HG03066 (cell line): Measurements from ENCODE around the gene ACAD11.
"Not testable (repeated sequence)": the region's sequence is repeated elsewhere in the genome, so short reads cannot be mapped to it uniquely, and the experiment has no call there.

Experiments
- ATAC-seq: cut with Tn5 transposase; IDR thresholded peaks from one replicate; pipeline ENCODE4 v1.9.1; 2021; ENCODE audit warnings: low read depth; ENCODE audit not compliant: unreplicated experiment

ACAD11 gene

DNA sequence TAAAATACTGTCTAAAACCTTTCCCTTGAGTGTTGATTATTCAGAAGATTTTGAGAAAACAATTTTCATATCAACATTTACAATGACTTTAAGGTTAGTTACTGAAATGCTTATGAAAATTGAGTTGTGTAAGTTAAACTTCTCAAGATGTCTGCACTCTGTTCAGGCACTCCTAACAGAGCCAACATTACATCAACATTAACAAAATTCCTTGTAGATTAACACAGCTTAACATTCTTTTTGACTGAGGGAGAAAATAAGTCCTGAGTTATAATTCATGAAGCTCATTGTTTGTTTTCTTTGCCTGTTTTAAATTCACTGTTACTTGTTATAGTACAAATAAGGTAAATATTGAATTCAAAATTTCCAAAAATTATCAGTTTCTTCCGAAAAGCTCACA lies 53.5 kb downstream of the ACAD11 start:
- no peak for ATAC-seq

DNA sequence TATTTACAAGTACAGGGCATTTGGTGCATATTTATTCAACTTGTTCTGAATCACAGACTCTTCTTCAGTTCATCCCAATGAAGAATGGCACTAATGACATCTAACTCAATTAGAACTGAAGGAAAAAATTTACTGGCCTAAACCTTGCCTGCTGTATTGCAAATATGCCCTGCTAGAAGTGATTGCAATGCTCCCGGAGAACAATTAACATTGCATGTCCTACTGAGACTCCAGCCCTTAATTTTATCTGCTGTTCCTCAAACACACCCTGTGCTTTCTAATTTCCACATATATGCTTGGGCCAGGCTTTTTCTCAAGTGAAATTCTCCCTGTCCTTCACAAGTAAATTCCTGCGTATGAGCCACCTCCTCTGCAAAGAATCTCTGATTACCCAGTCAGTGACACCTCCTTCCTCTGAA lies 54.2 kb downstream of the ACAD11 start:
- no peak for ATAC-seq

DNA sequence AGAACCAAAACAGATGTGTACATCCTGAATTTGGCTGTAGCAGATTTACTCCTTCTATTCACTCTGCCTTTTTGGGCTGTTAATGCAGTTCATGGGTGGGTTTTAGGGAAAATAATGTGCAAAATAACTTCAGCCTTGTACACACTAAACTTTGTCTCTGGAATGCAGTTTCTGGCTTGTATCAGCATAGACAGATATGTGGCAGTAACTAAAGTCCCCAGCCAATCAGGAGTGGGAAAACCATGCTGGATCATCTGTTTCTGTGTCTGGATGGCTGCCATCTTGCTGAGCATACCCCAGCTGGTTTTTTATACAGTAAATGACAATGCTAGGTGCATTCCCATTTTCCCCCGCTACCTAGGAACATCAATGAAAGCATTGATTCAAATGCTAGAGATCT lies 59.0 kb downstream of the ACAD11 start:
- ATAC-seq: not testable (repeated sequence)

DNA sequence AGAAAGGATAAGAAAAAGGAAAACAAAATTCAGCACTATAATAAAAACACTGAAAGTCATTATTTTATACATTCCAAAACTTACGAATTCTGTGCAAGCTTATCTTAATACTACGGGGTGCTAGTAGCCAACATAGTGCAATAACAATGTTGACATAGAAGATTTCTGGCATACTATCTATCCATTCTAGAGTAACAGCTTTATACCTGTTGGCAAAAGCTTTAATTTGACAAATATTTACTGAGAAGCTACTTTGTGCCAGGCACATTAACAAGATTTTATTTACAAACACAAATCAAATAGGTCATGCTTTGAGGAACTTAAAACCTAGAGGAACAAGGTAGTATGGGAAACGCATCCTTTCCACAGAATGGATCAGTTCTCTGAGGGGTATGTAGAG lies 61.4 kb downstream of the ACAD11 start:
- ATAC-seq: no peak

DNA sequence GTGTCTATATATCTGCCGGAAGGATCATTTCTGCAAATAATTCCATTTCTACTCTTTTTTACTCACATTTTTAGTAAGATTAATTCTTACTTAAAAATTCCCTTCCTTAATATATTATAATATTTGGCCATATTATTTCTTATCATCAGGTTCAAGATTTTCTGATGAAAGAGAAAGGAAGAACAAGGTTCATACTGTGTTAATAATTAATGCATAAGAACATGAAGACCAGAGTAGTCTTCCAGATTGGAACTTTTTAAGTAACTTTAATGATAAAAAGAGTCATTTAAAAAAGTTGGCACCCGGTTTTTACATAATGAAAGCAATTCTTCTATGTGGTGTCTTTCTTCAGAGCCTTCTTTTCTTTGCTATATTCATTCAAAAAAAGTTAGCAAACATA lies 61.9 kb downstream of the ACAD11 start:
- no peak for ATAC-seq

DNA sequence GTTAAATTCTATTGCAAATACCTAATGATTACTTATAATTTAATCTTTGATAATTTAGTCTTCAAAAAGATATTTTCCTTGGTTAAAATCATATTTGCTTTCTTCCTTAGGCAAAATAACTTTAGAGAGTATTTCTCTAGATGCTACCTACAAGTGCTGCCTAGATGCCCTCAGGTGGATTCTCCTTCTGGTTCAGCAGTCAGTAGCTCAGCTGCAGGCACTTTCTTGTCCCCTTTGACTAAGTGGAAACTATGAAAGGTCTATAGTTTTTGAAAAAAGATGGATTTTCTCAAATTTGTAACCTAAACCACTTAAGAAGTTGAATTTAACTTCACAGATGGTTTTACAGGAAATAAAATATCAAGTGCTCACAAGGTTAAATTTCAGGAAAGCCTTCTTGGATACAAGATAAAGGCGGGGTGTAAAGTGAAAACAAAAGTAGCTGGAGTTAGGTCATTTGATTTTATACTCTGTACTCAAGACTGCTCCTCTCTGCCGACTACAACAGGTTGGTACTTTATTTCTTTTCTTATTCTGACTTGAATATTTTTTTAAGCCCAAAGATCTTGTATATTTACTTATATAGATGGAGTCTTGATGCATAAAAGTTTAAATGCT lies 62.7 kb downstream of the ACAD11 start, which contains the start of gene ACKR4:
Gene ACKR4 (plus strand): TSS at position 455 of the 618 bp plus-strand sequence. CDS start 3,128 bp downstream, outside the sequence.
- no peak for ATAC-seq

DNA sequence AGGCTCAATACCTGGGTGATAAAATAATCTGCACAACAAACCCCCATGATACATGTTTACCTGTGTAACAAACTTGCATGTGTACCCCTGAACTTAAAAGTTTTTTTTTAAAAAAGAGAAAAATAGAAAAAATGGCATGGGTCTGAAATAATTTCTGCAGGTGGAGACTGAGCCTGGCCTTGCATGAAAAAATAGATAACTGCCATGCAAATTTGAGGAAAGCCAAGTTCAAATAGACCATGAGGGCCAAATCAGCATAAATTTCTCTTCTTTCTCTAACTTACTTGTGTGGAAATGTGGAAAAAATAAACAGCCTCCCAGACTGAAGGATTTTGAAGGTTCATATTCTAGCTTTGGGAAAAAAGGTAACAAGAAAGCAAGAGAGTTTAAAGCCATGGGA lies 63.3 kb downstream of the ACAD11 start:
- ATAC-seq: no peak

DNA sequence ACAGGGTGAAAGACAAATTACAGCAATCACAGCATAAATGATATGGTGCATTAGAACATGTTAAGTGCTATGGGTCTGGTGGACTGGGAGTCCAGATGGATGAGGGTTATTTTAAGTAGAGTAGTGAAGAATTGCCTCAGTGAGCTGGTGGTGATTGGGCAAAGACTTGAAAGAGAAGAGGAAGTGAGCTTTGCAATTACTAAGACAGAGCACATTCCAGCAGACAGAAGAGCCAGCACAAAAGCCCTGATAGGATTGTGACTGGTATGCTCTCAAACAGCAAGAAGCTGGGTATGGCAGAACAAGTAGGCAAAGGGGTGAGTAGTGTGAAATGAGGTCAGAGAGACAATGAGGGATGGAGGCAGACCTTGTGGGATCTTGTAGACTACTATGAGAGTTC lies 64.6 kb downstream of the ACAD11 start:
- no peak for ATAC-seq

DNA sequence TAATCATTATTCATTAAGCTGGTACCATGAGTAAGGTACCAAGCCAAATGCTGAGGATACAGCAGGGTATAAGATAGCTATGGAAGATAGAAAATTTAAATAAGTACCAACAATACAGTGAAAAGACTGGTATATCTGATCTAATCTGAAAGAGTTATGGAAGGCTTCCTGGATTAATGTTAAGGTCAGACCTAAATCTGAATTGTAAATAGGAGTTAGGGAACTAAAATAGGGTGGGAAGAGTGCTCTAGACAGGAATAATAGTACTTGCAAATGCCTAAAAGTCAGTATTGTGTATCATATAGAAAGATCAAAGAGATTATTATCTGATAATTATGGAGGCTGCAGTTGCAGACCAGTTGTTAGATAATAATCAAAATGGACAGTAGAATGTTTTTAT lies 65.1 kb downstream of the ACAD11 start:
- ATAC-seq: no peak

DNA sequence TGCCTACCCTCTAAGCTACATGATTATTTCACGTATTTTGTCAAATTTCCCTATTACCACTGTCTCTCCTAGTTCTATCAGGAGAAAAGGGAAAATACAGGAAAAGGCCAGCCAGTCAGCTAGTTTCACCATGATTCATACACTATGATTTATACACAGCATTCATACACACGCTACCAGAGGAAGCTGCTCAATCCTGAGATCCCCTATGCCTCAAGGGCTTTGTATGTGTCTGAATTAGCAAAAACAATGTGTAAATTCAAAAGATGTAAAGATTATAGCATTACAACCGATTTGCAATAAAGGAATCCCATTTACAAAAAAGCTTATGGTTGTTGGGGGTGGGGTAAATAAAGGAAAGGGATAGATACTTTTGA lies 65.7 kb downstream of the ACAD11 start:
- no peak for ATAC-seq

DNA sequence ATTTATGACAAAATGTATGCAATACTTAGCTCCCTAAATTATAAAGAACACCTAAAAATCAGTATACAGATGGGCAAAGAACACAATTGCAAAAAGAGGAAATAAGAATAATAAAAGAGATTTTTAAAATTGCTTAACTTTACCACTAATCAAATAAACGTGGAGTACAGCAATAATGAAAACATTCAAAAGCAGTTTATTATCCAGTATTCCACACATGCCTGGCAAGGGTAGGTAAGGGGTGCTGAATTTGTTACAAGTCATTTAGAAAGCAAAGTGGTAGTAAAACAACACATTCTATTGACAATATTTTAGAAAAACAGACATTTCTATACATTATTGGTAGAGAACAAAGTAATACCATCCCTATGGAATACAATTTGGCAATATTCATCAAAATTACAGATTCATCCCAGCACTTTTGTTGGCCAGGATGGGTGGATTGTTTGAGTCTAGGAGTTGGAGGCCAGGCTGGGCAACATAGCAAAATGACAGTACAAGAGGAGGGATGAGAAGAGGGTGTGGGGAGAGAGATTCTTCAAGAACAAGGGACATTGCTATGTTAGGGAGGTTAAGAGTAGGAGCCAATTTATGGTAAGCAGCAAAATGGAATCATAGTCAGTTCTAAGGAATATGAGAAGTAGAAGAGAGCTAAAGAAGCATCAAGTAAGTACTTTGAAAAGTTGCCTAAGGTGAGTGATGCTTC lies 66.2 kb downstream of the ACAD11 start:
- ATAC-seq: no peak

DNA sequence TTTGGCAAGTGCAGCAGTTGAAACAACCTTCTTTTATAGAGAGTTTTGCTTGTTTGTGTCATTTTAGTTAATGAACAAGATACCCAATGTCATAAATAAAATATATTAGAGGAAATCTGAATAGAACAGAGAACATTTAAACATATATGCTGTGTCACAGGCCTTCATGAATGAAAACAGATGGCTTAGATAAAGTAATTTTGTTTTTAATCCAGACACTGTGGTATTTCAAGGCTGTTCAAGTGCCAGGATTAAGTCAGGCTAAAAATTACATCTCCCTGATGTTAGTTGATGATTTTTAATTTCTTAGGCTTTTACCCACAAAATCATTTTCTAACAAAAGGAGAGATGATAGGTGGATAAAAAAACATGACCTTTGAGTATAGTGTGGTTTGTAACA lies 67.4 kb downstream of the ACAD11 start:
- ATAC-seq: no peak

DNA sequence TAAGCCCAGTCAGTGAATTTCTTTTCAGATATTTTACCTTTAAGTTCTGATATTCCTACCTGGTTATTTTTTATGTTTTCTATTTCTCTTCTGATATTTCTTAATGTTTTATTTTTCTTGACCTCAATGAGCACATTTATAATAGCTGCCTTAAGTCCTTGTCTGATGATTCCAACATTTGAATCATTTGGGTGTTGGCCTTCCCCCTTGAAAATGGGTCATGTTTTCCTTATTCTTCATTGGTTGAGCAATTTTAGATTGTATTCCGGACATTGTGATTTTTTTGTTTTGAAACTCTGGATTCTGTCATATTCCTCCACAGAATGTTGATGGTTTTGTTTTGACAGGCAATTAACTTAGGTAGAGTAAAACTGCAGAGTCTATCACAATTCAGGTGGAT lies 72.2 kb downstream of the ACAD11 start:
- no peak for ATAC-seq

DNA sequence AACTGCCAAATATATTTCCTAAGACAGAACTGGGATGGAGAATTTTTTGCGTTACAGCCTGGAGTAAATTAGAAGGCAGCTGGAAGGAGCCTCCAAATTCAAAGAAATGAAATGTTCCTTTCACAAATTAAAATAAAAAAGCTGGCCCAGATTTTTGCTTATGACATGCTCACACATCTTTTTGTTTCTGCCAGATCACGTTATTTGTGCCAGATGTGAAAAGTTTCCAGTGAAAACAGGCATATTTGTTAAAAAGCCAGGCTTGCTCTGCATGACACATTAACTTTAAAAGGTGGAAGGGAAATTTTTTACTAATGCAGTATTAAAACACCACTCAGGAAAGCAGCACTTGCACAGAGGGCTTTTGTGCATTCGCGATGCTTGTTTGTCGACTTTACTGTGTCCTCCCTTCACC lies 85.8 kb downstream of the ACAD11 start:
- no peak for ATAC-seq

DNA sequence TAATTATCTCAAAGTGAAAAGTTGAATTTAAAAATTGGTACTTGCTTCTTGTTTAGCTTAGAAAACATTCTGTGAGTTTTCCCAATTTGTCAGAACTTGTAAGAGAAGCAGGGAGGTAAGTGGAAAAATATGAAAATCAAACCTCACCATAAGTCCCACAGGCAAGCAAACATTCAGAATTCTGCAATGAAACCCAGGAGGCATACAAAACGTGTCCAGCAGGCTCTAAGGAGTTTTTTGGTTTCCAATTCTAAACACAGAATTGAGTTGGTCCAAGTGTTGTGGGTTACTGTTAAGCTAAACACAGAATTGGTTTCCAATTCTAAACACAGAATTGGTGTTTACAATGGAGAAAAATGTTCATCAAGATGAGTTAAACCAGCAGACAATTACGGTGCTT lies 89.6 kb downstream of the ACAD11 start:
- ATAC-seq: no peak

DNA sequence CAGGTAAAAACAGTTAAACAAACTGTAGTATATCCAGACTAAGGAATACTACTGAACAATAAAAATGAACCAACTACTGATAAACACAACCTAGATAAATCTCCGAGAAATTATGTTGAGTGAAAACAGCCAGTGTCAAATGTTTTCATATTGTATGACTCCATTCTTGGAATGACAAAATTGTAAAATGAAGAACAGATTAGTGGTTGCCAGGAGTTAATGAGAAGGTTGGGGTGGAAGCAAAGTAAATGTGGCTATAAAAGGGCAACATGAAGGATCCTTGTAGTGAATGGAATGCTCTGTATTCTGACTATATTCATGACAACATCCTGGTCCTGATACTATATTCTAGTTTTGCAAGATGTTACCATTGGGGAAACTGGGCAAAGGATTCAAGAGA lies 90.0 kb downstream of the ACAD11 start:
- no peak for ATAC-seq

DNA sequence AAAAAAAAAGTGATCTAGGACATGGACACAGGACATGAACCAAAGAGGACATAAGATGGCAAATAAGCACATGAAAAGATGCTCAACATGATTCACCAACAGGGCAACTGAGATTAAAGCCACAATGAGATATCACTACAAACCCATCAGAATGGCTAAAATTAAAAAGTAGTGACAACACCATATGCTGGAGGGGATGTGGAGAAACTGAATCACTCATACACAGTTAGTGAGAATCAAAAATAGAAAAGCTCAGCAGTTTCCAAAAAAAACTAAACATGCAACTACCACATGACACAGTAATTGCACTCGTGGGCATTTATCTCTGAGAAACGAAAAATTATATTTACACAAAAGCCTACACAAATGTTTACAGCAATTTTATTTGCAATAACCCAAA lies 90.5 kb downstream of the ACAD11 start:
- no peak for ATAC-seq

DNA sequence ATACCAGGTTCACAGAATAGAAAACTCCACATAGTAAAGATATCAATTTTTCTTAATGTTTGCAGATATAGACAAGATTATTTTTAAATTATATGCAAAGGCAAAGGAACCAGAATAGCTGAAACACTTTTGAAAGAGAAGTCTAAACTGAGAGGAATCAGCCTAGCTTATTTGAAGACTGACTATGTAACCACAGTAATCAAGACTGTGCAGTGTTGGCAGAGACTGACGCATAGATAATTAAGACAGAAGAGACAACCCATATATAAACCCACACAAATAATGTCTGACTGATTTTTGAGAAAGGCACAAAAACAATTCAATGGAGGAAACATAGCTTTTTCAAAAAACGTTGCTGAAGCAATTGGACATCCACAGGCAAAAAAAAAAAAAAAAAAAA lies 91.2 kb downstream of the ACAD11 start:
- ATAC-seq: no peak

DNA sequence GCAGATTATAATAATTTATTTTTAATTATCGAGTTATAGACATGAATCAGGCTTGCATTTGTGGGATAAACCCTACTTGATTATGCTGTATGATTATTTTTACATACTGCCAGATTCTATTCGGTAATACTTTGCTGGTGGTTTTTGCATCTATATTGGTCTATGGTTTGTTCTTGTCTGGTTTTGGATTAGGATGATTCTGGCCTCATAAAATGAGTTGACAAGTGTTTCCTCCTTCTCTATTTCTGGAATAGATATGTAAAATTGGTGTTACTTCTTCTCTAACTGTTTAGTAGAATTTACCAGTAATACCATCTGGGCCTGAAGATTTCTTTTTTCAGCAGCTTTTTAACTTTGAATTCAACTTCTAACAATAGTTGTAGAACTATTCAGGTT lies 95.5 kb downstream of the ACAD11 start:
- no peak for ATAC-seq

DNA sequence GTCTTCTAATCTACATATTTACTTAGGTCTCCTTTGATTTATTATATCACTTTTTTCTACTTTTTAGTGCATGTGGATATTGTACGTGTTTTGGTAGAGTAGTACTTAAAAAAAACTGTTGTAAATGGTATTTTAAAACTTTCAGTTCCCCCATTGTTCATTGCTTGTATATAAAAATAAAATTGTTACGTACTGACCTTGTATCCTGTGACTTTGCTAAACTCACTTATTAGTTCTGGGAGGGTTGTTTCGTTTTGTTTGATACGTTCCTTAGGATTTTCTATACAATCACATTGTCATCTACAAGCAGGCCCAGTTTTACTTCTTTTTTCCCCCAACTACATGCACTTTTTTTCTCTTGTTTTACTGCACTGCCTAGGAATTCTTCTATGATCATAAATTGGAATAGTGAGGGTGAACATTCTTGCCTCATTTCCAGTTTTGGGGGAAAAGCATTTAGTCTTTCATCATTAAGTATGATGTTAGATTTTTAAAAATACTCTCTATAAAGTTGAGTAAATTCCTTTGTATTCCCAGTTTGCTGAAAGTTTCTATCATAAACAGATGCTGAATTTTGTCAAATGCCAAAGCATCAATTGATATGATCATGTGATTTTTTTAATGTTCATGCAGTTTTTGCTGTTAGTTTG lies 96.1 kb downstream of the ACAD11 start:
- ATAC-seq: no peak

DNA sequence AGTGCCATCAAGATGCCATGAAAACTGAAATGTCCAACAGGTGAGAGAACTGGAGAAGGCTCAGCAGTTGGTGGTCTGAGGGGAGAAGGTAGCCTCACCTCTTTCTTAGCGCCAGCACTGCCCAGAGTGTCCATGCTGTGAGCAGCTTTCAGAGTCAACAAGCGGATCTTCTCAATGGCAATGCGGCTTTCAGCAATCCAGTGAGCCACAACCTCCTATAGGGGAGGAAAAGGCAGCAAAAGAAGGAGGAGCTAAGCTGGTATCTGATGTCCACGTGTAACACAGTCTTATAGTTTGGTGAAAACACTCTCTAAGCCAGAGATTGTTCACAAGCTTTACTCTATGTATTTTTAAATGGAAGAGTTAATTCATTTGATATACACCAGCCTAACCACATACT lies 98.6 kb downstream of the ACAD11 start:
- ATAC-seq: no peak
